NCI-H2227 (cell line): ENCODE results near the gene ZBTB7B.
A peak's percentile ranks its signal among the peaks of the same experiment; 100 is the strongest.
"Not testable (repeated sequence)": the region's sequence is repeated elsewhere in the genome, so short reads cannot be mapped to it uniquely, and the experiment has no call there.

Source experiments
- DNase-seq: peaks from one replicate; lab custom pipeline; 2025; ENCODE audit not compliant: unreplicated experiment; lab: John Stamatoyannopoulos, UW

The ZBTB7B gene

GRCh38 chr1:154968731-154969130 lies 33.9 kb upstream of the ZBTB7B start:
- no peak for DNase-seq

GRCh38 chr1:154969246-154969645 lies 33.4 kb upstream of the ZBTB7B start:
- DNase-seq: no peak

GRCh38 chr1:154969860-154970452 lies 32.6 kb upstream of the ZBTB7B start:
- no peak for DNase-seq

GRCh38 chr1:154970631-154971340 lies 31.8 kb upstream of the ZBTB7B start, which contains the start of gene SHC1:
Gene SHC1 (minus strand): TSS chr1:154970747. CDS start chr1:154970526, 221 bp downstream.
- DNase-seq: peak; percentile 95

GRCh38 chr1:154971341-154971998 lies 31.1 kb upstream of the ZBTB7B start:
- DNase-seq: no peak

GRCh38 chr1:154972213-154972516 lies 30.4 kb upstream of the ZBTB7B start:
- DNase-seq: no peak

- peak; percentile 62 for DNase-seq
Measured at GRCh38 chr1:154972517-154973343, 29.9 kb upstream of the ZBTB7B start.

GRCh38 chr1:154973344-154974101 lies 29.1 kb upstream of the ZBTB7B start:
- DNase-seq: peak; percentile 93

GRCh38 chr1:154974102-154974807 lies 28.3 kb upstream of the ZBTB7B start, which contains the start of gene CKS1B:
Gene CKS1B (plus strand): TSS chr1:154974681. CDS start chr1:154974746, 65 bp downstream.
- peak; percentile 100 for DNase-seq

- peak; percentile 96 for DNase-seq
Measured at GRCh38 chr1:154974808-154975408, 27.7 kb upstream of the ZBTB7B start.

GRCh38 chr1:154975409-154976059 lies 27.1 kb upstream of the ZBTB7B start:
- DNase-seq: peak; percentile 26

- not testable (repeated sequence) for DNase-seq
Measured at GRCh38 chr1:154977762-154978161, 24.8 kb upstream of the ZBTB7B start.

- no peak for DNase-seq
Measured at GRCh38 chr1:154978360-154978759, 24.2 kb upstream of the ZBTB7B start.

GRCh38 chr1:154982341-154982740 lies 20.3 kb upstream of the ZBTB7B start:
- no peak for DNase-seq

GRCh38 chr1:154982897-154983648 lies 19.5 kb upstream of the ZBTB7B start, which contains the start of gene FLAD1:
Gene FLAD1 (plus strand): TSS chr1:154983344. CDS start chr1:154983695, 351 bp downstream.
- DNase-seq: peak; percentile 99

GRCh38 chr1:154983776-154984466 lies 18.7 kb upstream of the ZBTB7B start:
- no peak for DNase-seq

GRCh38 chr1:154986736-154987135 lies 15.9 kb upstream of the ZBTB7B start:
- DNase-seq: not testable (repeated sequence)

GRCh38 chr1:154987326-154987725 lies 15.3 kb upstream of the ZBTB7B start:
- DNase-seq: no peak
